ENCODE data around the gene LSM8. TPM values are rescaled to one million over a fixed set of nuclear protein-coding genes. Genes with fewer than 3 reads are reported as not detected.

Gene LSM8
- total and polyA plus RNA-seq, 2 donors (not counting 3 experiments of a cell fraction or from before 2014, with no cell fraction given), result 26.8 to 34.1 TPM

Other genes starting within 250 kb of the LSM8 start
- 0.82 TPM in 1 of 2 replicates, not detected in the other for gene ANKRD7, start 40.5 kb downstream of the LSM8 start, total RNA-seq
- gene ANKRD7, start 40.5 kb downstream of the LSM8 start, polyA plus RNA-seq, result not detected in 2 replicates